Endothelial cell of umbilical vein (primary cell): ENCODE measurements around the gene FOXA1. TPM values are rescaled to one million over a fixed set of nuclear protein-coding genes. Genes with fewer than 3 reads are reported as not detected.

ENCODE experiments used
- BruUV-seq: library from RNA; stranded (reverse); fragments of 400-500 nt; replicated peaks from 2 replicates; lab custom pipeline; 2021; lab: Mats Ljungman, UMichigan
- CTCF ChIA-PET: fragments of 300-600, 350-600 bp; sonication (Branson Sonifier 250); formaldehyde crosslinking; loops from one replicate; lab custom pipeline; 2021; ENCODE audit warnings: antibody characterized with exemption, inconsistent platforms; lab: Charles Lee
- POLR2A ChIA-PET: fragments of 300-600, 350-600 bp; sonication (Branson Sonifier 250); formaldehyde crosslinking; loops from one replicate; lab custom pipeline; 2021; ENCODE audit warnings: antibody characterized with exemption, inconsistent platforms; lab: Charles Lee
- DNase-seq: peaks from one replicate; pipeline ENCODE4 v3.0.0-alpha.2; 2011; ENCODE audit warnings: low read depth, low spot score
- FAIRE-seq: peaks from 2 replicates; lab custom pipeline; 2011; peaks lifted over from hg19 to GRCh38; lab: Jason Lieb, UNC
- H2AFZ ChIP-seq: 2 replicates; pipeline ENCODE4 v1.6.0; 2012; ENCODE audit warnings: low read depth, low read length, control low read depth, inconsistent platforms
- H3K27ac ChIP-seq: 2 replicates; pipeline ENCODE4 v1.5.1; 2011; ENCODE audit warnings: low read depth, mild to moderate bottlenecking, control low read depth, low read length, moderate library complexity; ENCODE audit not compliant: insufficient read depth
- H3K27me3 ChIP-seq, 2 experiments: 2 replicates each; pipeline versions ENCODE4 v1.6.0 to v1.6.1; 2011; ENCODE audit warnings: low read length in 2 of 2, mixed read lengths in 1 of 2; ENCODE audit not compliant: control insufficient read depth in 2 of 2, insufficient read depth in 2 of 2
- H3K36me3 ChIP-seq, 2 experiments: 2 replicates in 1 of 2; 3 replicates in 1 of 2; pipeline ENCODE4 v1.5.1; 2011; ENCODE audit warnings: low read length in 2 of 2, mild to moderate bottlenecking in 1 of 2, moderate library complexity in 1 of 2; ENCODE audit not compliant: control insufficient read depth in 2 of 2, insufficient read depth in 2 of 2; ENCODE audit errors: extremely low read depth in 1 of 2
- H3K4me1 ChIP-seq: 3 replicates; pipeline ENCODE4 v1.5.1; 2011; ENCODE audit warnings: mild to moderate bottlenecking, low read length; ENCODE audit not compliant: control insufficient read depth, insufficient read depth; ENCODE audit errors: extremely low read depth
- H3K4me2 ChIP-seq: 2 replicates; pipeline ENCODE4 v1.6.1; 2011; ENCODE audit warnings: low read length, control low read depth, mixed read lengths; ENCODE audit not compliant: insufficient read depth
- H3K4me3 ChIP-seq, 3 experiments: fragments of 200-600 bp in 1 of 3; sonication (generic), shearing (Covaris generic) in 1 of 3; replicated peaks in 1 of 3; 2 replicates each; pipeline ENCODE4 v1.5.1; 2011 to 2016; ENCODE audit warnings: control low read depth in 3 of 3, low read length in 3 of 3, mild to moderate bottlenecking in 2 of 3, inconsistent platforms in 1 of 3, low read depth in 1 of 3, moderate library complexity in 1 of 3; ENCODE audit not compliant: insufficient read depth in 1 of 3
- H3K79me2 ChIP-seq: 2 replicates; pipeline ENCODE4 v1.6.0; 2012; ENCODE audit warnings: low read length, inconsistent platforms; ENCODE audit not compliant: control insufficient read depth, insufficient read depth
- H3K9ac ChIP-seq: replicated peaks from 2 replicates; pipeline ENCODE3; 2011; ENCODE audit warnings: low read length, control low read depth; ENCODE audit not compliant: insufficient read depth; ENCODE audit errors: extremely low read depth
- H3K9me1 ChIP-seq: replicated peaks from 3 replicates; pipeline ENCODE4 v1.6.0; 2011; ENCODE audit warnings: mild to moderate bottlenecking, low read length; ENCODE audit not compliant: control insufficient read depth, insufficient read depth; ENCODE audit errors: extremely low read depth
- H3K9me3 ChIP-seq: replicated peaks from 2 replicates; pipeline ENCODE4 v1.5.1; 2012; ENCODE audit warnings: low read length, inconsistent platforms; ENCODE audit not compliant: control insufficient read depth, insufficient read depth
- H4K20me1 ChIP-seq: replicated peaks from 2 replicates; pipeline ENCODE3; 2011; ENCODE audit warnings: mild to moderate bottlenecking, low read length; ENCODE audit not compliant: control insufficient read depth, insufficient read depth; ENCODE audit errors: extremely low read depth
- CTCF ChIP-seq, 2 donors: IDR thresholded peaks; 1 replicate in 1 of 2; 2 replicates in 1 of 2; pipeline ENCODE4 v1.5.1; 2011; ENCODE audit warnings: low read length in 2 of 2, mild to moderate bottlenecking in 2 of 2, moderate library complexity in 2 of 2, control low read depth in 1 of 2, inconsistent platforms in 1 of 2, low read depth in 1 of 2; ENCODE audit not compliant: insufficient read depth in 1 of 2; ENCODE audit errors: extremely low read depth in 1 of 2
- EZH2 ChIP-seq: IDR thresholded peaks from 2 replicates; pipeline ENCODE4 v1.6.1; 2012; ENCODE audit warnings: borderline replicate concordance, low read depth, mild to moderate bottlenecking, moderate library complexity, low read length, inconsistent platforms; ENCODE audit not compliant: severe bottlenecking
- FOS ChIP-seq: IDR thresholded peaks from 2 replicates; pipeline ENCODE4 v1.6.1; 2011; ENCODE audit warnings: mild to moderate bottlenecking, low read length, moderate library complexity, borderline replicate concordance; ENCODE audit not compliant: insufficient read depth
- GATA2 ChIP-seq: IDR thresholded peaks from 2 replicates; pipeline ENCODE4 v1.7.0; 2011; ENCODE audit warnings: low read depth, mild to moderate bottlenecking, moderate library complexity, mixed read lengths, low read length; ENCODE audit not compliant: insufficient read length, insufficient read depth
- JUN ChIP-seq: IDR thresholded peaks from 2 replicates; pipeline ENCODE4 v1.6.1; 2011; ENCODE audit warnings: borderline replicate concordance, low read depth; ENCODE audit not compliant: insufficient read length, insufficient read depth
- MAX ChIP-seq: IDR thresholded peaks from 2 replicates; pipeline ENCODE4 v1.6.1; 2011; ENCODE audit not compliant: insufficient read depth, insufficient read length
- MYC ChIP-seq: IDR thresholded peaks from one replicate; pipeline ENCODE4 v1.6.1; 2011; ENCODE audit warnings: mild to moderate bottlenecking, low read depth, low read length
- POLR2A ChIP-seq: IDR thresholded peaks from 2 replicates; pipeline ENCODE4 v1.6.1; 2012; ENCODE audit warnings: low read depth, mild to moderate bottlenecking, control low read depth, low read length
- POLR2AphosphoS5 ChIP-seq: IDR thresholded peaks from 2 replicates; pipeline ENCODE4 v1.6.1; 2012; ENCODE audit warnings: low read depth, mild to moderate bottlenecking, control low read depth, low read length, moderate library complexity; ENCODE audit not compliant: insufficient read depth
- dilution Hi-C: fragments of 300-500 bp; cut with MboI; formaldehyde crosslinking; loops from one replicate; pipeline ENCODE4 v1.15.0; 2019; ENCODE audit warnings: low sequenced_read_pairs; ENCODE audit not compliant: extremely low pct_ligation_motif_present
- intact Hi-C: fragments of 100-400 bp; cut with micrococcal nuclease; formaldehyde crosslinking; loops from one replicate; pipeline ENCODE4 v1.10.0; 2022
- polyA plus RNA-seq, 4 experiments: library from polyadenylated mRNA; depleted of rRNA in 3 of 4; stranded (reverse) in 3 of 4; unstranded in 1 of 4; fragments of >200 nt; gene quantifications; 2 replicates each; pipeline versions ENCODE4 v1.2.1 to v1.2.3, GENCODE V29; 2011 to 2012; ENCODE audit warnings: missing spikeins in 1 of 4
- total RNA-seq: library from RNA; stranded (reverse); gene quantifications from 2 replicates; pipeline ENCODE4 v1.2.3, GENCODE V29; 2021

Gene FOXA1
- total and polyA plus RNA-seq, 2 donors (not counting 3 experiments of a cell fraction or from before 2014, with no cell fraction given) = 0.06 TPM; not detected in 1

- no peak for TF ChIP-seq EZH2
- TF ChIP-seq CTCF (IDR thresholded peaks at IDR 0.05; ENCODE audit: extremely low read depth in 1 of 2, insufficient read depth in 1 of 2, low read depth in 1 of 2, low read length in 2 of 2) = no peak
- TF ChIP-seq MYC = no peak
- TF ChIP-seq MAX = no peak
- no peak for TF ChIP-seq POLR2A
- TF ChIP-seq POLR2AphosphoS5 = no peak
- TF ChIP-seq GATA2 = no peak
- TF ChIP-seq JUN = no peak
- TF ChIP-seq FOS = no peak
- intact Hi-C loops = no loop called here
- Histone ChIP-seq H3K27ac (no peak overlapping the region), H3K79me2 (no peaks in the 10 kb centered on the region), H2AFZ (no peak overlapping the region), H3K27me3 (no peaks in the 10 kb centered on the region), H3K9me3 (peaks cover 3% of the 10 kb centered on the region), H3K4me1 (no peaks in the 10 kb centered on the region), H3K4me3 (no peak overlapping the region), H3K4me2 (no peak overlapping the region), H4K20me1 (no peaks in the 10 kb centered on the region), H3K9ac (no peak overlapping the region), H3K9me1 (no peaks in the 10 kb centered on the region), H3K36me3 (no peaks in the 10 kb centered on the region)
- dilution Hi-C loops = no loop called here
- FAIRE-seq (no peak), DNase-seq (no peak)
- POLR2A ChIA-PET = no interaction called here
- BruUV-seq = no TSS peak
- CTCF ChIA-PET = interaction anchor here (2.8 kb wide), 1 partner anchor 26 kb away, joined by 12 read pairs; the partner anchor contains the start of genes FOXA1 and TTC6
Measured at GRCh38 chr14:37620856-37621255, 25.8 kb upstream of the FOXA1 start.
